ENCODE measurements around the gene ABO.
A peak's percentile ranks its signal among the peaks of the same experiment; 100 is the strongest.
"Not testable (repeated sequence)": the region's sequence is repeated elsewhere in the genome, so short reads cannot be mapped to it uniquely, and the experiment has no call there.

Gene ABO

DNA sequence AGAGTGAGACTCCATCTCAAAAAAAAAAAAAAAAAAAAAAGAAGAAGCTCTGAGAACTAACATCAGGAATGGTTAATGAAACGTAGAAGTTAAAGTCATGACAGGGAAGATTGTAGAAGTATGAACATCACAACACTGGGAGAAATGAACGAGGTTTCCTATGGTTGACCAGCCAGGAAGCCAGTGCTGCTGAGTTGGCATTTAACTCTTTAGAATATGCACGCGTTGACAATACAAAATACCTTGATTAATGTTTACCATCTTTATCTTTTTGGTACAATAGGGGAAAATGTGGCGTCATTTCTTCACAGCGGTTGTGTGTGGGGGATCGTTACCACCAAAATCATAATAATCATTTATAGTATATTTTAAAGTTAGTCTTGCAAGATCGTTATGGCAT lies 32.0 kb downstream of the ABO start:
- no peak for DNase-seq (ENCODE audit: low spot score)

DNA sequence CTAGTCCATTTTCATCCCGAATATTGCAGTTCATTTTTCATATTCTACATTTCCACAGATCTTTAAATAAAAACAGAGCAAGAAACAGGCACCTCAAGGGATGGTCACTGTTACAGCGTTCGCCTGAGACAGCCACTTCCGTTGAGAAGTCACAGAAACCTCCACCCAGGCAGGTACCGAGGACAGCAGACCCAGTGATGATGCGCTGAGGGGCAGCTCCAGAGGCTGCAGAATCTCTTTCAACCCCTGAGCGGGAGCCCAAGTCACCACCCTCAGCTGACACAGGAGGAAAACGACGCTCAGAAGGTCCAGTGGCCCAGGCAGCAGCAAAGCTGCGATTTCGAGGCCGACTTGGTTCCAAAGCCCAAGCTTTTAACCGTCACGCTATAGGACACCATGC lies 32.8 kb downstream of the ABO start:
- DNase-seq (ENCODE audit: low spot score): no peak

DNA sequence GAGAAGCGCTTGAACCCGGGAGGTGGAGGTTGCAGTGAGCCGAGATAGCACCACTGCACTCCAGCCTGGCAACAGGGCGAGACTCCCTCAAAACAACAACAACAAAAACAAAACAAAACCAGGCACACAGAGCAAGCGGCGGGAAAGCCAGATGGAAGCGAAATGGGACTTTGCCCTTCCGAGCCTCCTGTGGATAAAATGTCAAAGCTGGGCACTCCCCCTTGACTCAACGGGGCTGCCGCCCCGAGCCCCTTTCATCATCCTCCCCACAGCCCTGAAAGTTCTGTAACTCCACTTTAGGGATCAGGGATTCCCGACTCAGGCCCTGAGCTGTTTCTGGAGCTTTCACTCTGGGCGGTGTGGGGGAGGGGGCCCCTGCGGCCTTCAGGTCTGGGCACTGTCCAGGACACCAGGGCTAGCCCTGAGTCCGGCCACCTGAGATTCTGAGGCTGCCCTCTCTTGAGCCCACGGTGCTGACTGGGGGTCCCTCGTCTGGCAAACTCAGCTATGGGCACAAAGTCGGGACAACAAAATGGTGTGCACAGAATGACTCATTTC lies 35.4 kb downstream of the ABO start:
- no peak for DNase-seq (ENCODE audit: low spot score)

DNA sequence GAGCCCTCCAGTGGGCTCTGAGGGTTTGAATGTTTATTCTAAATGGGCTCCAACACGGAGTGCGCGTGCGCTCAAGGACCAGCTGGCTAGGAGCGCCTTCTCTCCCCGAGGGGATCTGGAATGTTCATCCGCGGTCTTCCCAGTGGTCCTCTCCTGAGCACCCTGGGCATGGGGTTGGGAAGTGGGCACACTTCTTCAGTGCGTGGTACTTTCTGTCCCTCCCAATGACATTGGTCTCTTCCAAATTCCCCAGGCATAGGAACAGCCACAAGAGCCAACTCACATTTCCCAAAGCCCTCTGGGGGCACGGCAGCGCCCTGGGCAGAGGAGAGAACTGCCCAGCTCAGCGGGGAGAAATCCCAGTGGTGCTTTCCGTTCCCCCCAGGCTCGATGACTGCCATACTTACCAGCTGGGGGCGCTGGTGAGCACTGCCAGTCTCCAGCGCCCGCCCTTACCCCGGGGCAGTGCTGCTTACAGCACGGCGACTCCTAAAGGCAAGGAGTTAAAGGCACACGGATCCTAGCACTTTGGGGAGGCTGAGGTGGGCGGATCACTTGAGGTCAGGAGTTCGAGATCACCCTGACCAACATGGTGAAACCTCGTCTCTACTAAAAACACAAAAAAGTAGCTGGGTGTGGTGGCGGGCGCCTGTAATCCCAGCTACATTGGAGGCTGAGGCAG lies 36.0 kb downstream of the ABO start:
- DNase-seq (ENCODE audit: low spot score): peak; percentile 3

DNA sequence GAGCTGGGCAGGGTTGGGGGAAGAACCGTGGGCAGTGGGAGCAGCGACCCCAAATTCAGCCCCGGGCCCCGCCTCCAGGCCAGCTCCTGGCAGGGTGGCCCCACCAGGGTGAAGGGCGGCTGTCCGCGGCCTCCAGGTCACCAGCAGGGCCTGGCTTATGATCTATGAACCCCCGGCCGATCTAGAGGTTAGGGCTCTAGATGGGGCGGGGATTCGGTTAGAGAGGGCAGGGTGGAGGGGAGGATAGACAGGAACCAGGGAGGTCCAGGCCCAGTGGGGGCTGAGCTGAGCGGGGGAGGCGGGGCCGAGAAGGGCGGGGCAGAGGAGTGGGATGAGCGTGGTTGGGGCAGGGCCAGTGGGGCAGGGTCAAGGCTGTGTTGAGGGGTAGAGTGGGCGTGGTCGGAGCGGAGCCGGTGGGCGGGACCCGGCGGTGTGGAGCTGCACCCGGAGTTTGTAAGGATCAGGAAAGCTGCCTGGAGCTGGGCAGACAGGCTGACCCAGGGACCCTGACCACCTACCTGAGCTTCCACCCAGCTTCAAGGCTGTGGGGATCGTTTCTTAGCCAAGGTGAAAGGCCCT lies 36.6 kb downstream of the ABO start:
- DNase-seq (ENCODE audit: low spot score): peak; percentile 2

DNA sequence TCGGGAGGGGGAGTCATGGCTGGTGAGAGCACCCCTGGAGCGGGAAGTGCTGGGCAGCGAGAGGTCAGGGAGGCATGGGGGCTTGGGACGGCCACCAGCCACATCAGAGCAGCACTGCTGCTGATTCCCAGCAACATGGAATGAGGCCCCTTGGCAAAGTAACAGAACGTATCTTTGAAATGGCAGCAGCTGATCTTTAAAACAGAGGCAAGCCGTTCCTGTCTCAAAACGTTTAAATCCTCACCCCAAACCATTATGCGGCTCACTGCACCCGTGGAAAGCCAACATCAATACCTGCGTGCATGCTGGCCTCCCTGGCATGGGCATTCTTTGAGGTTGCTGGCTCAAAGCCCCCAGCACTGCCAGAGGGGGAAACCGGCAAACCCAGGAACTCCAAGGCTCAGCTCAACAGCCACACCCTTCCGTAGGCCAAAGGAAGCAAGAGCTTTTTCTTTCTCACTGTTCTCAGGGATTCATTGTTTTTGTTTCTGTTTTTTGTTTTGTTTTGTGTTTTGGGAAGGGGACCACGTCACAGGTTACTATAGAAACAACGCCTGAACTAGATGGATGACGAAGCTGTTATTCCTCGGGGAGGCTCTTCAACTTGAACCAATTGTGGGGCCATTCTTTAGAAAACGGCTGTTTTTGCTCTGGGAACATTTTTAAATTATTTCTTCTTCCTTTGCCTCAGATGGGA lies 37.8 kb downstream of the ABO start:
- DNase-seq (ENCODE audit: low spot score): peak; percentile 3

DNA sequence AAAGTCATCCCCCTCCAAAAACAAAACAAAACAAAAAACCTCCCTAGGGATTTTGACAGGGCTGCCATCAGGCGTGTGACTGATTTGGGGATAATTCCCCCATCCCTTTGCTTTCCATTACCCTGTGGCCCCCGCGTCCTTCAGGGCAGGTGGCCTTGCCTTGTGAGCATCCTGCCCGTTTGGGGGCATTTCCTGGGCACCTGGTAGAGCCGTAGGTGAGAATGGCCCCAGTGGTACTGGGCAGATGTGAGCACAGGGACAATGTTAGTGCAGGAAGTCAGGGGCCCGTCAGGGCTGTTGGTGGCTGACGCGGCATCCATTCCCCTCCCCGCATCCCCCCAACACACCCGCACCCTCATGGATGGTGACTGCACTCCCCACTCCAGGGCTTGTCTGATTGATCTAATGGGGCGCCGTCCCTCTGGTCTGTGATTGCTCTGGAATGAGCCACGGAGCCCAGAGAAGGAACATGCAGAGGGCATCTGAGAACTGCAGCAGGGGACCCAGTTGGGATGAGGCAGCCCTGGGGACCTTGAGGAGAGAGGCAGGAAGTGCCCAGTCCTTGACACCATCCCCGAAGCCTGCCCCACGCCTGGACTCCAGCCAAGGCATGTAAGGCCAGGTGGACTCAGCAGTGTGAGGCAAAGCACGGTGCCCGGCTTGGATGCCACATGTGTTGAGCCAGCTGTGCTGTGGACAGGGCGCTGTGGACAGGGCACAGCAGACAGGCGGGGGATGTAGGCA lies 38.5 kb downstream of the ABO start:
- not testable (repeated sequence) for DNase-seq (ENCODE audit: low spot score)

DNA sequence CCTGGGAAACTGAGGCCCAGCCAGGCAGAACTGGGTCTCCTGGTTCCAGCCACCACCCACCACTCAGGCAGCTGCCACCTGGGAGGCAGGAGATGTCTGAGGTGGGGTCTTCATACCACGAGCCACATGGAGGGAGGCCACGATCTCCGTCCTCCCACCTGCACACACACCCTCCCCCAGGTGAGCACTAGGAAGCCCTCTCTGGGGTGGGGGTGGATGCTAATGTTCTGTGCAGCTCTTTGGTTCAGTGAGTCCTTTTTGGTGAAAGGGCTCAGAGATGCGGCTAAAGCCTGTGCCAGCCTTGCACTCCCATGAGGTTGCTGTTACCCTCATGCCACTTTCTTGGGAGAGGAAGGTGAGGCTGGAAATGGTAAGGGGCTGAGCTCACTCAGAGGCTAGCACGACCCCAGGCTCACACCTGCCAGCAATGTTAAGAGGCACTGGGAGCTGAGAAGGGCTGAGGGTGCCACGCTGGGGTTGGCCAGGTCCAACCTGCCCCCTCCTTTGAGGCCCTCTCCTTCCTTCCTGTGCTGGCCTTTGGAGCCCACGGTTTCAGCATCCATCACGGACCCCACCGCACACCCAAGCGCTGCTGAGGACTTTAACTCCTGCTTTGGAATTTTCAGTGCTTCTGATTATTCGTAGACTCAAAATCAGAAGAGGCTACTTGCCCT lies 39.3 kb downstream of the ABO start:
- no peak for DNase-seq (ENCODE audit: low spot score)

DNA sequence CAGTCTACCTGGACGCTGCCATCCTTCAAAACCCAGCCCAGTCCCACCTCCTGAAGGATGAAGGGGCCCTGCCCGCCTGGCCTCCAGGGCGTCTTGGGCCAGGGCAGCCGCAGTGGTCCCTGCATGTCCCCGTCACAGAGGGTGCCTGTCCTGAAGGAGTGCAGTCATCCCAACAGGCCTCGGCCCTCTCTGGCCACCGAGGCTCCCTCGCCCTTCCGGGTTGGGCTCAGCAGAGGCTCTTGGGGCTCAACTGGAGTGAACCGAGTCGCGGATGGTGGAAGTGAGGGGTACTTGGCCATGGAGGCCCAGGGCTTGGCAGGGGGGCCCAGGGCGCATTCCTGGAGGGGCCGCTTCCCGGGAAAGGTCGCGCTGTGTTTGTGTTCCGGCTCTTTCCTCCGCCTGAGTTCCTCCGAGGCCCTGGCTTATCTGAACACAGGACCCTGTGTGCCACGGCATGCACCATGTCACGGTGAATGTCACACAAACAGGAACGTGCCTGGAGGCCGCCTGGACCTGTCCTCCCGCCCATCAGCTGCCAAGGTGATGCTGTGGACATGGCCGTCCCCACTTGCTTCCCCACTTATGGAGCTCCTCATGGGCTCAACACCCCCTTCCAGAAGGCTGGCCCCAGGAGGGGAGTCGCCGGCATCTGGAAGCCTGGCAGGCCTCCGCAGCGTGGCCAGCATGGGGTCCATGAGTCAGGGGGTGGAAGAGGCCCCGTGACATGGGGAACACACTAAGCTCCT lies 40.3 kb downstream of the ABO start:
- DNase-seq (ENCODE audit: low spot score): no peak

DNA sequence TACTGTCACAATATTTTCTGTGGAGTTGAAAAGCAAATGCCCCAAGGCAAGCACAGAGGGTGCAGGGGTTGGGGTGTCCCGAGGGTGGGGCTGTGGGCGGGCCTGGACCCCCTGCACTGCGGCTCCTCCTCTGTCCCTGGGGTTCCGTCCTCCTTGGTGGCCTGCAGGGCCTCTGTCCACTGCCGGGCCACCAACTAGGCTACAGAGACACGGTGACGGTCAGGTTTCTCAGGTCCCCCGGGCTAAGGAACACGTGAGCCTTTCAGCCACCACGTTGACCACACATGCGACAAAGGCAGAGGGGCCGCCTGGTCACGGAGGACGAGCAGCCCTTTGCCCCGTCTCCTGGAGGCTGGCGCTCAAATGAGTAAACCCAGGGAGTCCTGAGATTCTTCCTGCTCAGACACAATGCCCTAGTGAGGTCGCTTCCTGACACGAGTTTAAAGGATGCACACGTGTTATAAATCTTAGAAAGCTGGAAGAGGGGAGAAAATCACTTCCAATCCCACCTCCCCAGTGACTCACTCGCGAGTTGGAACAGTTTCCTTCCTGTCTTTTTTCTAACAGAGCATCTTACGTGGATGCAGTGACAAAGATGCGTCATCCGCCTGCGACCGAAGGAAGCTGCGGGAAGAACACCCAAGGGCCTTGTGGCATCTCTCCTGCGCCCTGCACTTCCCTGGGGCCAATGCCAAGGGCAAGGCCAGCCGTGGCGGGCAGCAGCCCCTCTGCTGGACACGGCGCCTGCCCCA lies 41.1 kb downstream of the ABO start:
- no peak for DNase-seq (ENCODE audit: low spot score)

DNA sequence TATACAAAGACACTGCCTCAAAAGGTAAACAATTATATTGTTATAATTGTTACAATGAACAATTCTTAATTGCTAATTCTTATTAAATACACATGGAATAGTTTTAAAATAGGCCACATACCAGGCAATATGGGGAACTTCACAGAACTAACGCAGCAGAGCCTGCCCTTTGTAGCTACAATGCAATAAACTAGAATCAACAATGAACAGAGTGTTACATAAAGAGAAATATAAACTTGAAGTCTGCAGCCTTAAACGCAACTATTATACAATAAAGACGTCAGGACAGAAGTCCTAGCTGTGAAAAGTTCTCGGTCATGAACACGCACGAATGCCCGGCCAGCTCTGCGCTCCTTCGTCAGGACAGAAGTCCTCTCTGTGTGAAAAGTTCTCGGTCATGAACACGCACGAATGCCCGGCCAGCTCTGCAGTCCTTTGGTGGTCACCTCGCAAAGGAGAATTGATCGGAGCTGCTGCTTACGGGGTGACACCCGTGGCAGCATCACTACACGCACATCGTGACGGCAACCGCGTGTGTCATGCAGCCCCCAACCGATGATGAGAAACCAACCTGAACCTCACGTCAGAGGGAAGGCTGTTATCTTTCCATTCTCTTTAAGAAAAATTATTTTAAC lies 43.0 kb downstream of the ABO start:
- not testable (repeated sequence) for DNase-seq (ENCODE audit: low spot score)

DNA sequence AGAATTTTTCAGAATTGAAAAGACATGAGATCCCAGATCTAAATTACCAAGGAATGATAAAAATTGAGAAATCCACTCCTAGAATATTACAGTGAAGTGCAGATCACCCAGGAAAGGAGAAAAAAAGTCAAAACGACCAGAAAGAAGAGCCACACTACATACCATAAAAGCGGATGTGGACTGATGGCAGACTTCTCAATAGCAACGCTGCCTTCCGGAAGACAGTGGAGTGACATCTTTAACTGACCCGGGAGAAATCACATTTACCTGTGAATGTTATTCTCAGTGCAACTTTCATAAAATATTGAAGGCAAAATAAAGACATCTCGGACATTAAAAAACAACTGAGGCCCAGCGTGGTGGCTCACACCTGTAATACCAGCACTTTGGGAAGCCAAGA lies 44.5 kb downstream of the ABO start:
- DNase-seq (ENCODE audit: low spot score): not testable (repeated sequence)

DNA sequence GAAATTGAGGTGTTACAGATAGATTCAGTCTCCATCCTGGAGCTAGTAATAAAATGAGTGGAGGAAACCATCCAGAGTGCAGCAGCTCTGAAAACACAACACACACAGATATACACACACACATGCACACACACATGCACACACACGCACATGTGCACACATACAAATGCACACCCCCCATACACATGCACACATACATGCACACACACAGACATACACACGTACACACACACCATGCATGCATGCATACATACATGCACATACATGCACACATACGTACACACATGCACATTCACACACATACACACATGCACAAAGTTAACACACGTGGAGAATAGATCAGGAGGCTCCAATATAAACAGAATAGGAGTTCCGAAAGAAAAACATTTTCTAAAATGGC lies 44.9 kb downstream of the ABO start:
- no peak for DNase-seq (ENCODE audit: low spot score)

DNA sequence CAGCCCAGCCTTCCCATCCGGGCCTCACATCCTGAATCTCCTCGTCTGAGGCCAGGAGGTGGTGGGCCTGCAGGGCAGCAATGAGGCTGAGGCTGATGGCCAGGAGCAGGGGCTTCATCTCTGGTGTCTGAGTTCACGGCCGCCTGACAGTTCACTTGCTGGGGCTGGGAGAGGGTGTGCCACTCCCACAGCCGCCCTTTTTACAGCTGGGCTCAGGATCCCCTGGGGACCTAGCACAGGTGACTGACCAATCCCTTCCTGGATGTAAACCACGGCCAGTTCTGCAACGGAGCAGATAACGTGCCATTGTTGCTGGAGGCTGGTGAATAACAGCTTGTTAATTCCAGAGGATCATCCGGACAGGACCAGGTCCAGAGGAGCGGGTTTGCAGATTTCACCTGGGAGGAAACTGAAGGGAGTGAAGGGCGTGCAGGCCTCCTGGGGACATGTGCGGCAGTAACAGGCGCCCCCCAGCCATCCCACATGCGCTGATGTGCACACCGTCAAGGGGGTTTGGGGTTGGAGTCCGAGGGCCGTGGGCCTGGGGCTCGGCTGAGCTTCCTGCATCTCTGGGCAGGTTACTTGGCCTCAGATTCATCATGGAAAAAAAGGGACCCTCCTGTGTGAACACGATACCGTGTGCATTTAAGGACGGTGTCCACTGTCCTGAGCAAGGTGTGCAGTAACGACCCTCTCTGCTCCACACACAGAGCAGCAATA lies 46.4 kb downstream of the ABO start:
- not testable (repeated sequence) for DNase-seq (ENCODE audit: low spot score)

DNA sequence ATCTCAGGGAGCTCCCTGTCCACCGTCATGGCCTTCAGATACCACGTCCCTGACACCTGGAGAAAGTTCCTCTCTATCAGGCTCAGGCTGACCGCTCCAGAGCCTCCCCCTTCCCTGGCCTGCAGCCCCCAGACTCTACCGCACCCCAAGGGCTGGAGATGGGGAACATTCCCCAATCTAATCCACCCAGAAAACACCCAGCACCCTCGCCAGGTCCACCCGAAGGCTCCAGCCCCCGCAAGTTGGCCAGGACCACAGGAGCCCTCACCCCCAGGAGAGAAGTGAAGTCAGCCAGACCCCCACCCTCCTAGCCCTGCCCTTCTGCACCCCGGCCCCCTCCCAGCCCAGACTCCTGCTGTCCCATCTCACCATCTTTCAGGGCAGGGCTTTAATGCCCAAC lies 47.0 kb downstream of the ABO start:
- not testable (repeated sequence) for DNase-seq (ENCODE audit: low spot score)

DNA sequence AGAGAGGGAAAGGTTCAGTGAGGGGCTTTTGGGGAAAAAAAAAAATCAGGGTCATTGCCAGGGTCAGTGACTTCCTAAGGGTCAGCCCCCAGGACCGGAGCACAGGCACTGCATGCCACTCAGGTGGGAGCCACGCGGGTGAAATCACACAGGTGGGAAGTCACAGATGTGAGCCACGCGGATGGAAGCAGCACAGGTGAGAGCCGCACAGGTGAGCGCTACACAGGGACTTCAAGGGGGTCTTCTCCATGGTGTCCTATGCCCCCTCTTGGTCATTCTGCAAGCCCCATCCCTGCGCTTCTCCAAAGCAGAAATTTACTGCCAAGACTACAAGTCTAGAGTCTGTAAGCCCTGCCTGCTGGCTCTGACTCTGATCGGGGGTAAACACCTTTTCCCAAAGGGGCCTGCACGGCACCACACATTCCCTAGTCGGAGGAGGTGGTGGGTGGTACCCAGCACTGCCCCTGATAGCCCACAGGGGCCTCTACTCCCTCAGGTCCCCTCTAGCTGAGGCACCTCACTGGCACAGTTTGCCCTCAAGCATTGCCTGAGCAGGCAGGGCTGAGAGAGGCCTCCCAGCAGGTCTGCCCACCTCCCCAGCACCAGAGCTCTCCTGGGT lies 47.6 kb downstream of the ABO start:
- DNase-seq (ENCODE audit: low spot score): no peak

DNA sequence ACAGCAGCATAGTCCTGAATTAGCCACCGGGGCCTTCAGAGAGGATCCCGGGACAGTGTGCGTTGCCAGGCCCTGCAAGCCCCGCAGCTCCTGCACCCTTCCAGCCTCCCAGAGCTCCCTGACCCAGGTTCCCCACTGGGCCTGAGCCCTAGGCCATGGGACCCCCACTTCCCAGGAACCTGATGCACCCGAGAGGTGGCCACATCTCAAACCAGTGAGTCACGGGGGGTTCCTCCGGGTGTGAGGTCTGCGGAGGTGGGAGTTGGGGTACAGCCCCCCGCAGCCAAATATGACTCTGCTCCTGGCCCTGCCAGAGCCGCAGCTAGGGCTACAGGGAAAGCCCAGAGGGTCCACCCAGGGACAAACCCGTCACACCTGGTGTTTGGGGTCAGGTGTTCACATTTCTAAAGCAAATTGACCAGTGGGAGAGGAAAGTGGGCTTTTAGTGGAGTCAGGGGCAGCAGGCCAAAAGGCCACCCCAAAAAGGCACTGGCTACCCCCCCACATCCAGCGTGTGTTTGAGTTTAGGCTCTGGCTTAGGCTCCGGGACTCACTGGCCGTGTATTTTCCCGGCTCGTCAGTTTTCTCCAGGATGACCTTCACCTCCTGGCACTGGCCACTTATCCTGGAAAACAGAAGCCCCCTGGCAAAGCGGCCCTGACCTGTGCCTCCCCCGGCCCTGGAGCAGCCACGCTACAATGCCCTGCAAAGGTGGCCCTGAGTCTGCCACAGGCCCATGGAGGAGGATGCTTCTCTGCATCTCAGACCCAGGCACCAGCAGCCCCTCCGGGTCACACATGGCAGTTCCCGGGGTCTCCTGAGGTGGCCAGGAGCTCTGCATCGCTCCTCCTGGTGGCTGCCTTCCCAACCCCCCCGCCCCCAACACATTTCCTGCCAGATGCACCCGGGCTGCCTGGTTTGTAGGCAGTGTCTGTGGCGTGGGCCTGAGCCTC lies 48.5 kb downstream of the ABO start:
- no peak for DNase-seq (ENCODE audit: low spot score)
